ENCODE measurements around the gene CHCHD5. TPM values are rescaled to one million over a fixed set of nuclear protein-coding genes. Genes with fewer than 3 reads are reported as not detected.

The CHCHD5 gene
- total and polyA plus RNA-seq, 10 of the 15 experiments (the other 5 are each of a cell fraction or from before 2014, with no cell fraction given), result 16.4 to 118 (median 45.2) TPM

DNA sequence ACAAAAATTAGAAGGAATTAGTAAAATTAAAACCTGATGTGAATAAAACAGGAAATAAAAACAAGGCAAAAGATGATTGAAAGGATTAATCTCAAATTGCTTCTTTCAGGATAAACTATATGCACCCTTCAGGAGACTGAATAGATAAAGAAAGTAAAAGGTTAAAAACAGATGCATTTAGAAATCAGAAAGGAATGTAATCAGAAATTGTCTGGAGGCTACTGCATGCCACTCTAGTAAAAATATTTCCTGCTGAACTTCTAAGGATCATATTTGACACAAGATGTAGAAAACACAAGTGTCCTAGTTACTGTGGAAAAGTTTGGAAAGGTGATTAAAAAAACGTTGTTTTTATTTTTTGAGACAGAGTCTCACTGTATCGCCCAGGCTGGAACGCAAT, 16.2 kb downstream of the CHCHD5 start:
- H4K20me1 ChIP-seq (ENCODE audit: control insufficient read depth, insufficient read depth), result no peaks in the 10 kb centered on the region
- TF ChIP-seq KDM1A (IDR thresholded peaks at IDR 0.05; ENCODE audit: borderline replicate concordance) (no peak), ZNF217 (IDR thresholded peaks at IDR 0.05) (no peak), IRF4 (IDR thresholded peaks at IDR 0.05; ENCODE audit: low read depth, low read length) (no peak), STAT3 (IDR thresholded peaks at IDR 0.05; ENCODE audit: low read depth, low read length) (no peak), JUNB (IDR thresholded peaks at IDR 0.05) (no peak), ZSCAN29 (IDR thresholded peaks at IDR 0.05) (no peak), BACH1 (IDR thresholded peaks at IDR 0.05; ENCODE audit: borderline replicate concordance) (no peak), WRNIP1 (IDR thresholded peaks at IDR 0.05; ENCODE audit: borderline replicate concordance, low read depth, low read length) (no peak), USF1 (IDR thresholded peaks at IDR 0.05; ENCODE audit: borderline replicate concordance, extremely low read length, insufficient read depth, low read depth, low read length) (no peak), RAD51 (IDR thresholded peaks at IDR 0.05) (no peak), SUZ12 (IDR thresholded peaks at IDR 0.05; ENCODE audit: unreplicated experiment) (no peak)
- TF ChIP-seq, protein P1, sequence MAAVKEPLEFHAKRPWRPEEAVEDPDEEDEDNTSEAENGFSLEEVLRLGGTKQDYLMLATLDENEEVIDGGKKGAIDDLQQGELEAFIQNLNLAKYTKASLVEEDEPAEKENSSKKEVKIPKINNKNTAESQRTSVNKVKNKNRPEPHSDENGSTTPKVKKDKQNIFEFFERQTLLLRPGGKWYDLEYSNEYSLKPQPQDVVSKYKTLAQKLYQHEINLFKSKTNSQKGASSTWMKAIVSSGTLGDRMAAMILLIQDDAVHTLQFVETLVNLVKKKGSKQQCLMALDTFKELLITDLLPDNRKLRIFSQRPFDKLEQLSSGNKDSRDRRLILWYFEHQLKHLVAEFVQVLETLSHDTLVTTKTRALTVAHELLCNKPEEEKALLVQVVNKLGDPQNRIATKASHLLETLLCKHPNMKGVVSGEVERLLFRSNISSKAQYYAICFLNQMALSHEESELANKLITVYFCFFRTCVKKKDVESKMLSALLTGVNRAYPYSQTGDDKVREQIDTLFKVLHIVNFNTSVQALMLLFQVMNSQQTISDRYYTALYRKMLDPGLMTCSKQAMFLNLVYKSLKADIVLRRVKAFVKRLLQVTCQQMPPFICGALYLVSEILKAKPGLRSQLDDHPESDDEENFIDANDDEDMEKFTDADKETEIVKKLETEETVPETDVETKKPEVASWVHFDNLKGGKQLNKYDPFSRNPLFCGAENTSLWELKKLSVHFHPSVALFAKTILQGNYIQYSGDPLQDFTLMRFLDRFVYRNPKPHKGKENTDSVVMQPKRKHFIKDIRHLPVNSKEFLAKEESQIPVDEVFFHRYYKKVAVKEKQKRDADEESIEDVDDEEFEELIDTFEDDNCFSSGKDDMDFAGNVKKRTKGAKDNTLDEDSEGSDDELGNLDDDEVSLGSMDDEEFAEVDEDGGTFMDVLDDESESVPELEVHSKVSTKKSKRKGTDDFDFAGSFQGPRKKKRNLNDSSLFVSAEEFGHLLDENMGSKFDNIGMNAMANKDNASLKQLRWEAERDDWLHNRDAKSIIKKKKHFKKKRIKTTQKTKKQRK (IDR thresholded peaks at IDR 0.05; ENCODE audit: low read depth, low read length), result no peak
- H3K9me3 ChIP-seq (replicated peaks; ENCODE audit: control insufficient read depth, insufficient read depth, low read length), result no peaks in the 10 kb centered on the region
- FAIRE-seq (no peak), ATAC-seq (no peak), DNase-seq (ENCODE audit: low read depth, low spot score) (no peak)
- ChIA-PET SMC1A (ENCODE audit: uncharacterized antibody, unreplicated experiment) (interaction anchor here (0.6 to 8.0 kb wide), 13 partner anchors 13 to 604 kb away, joined by 3 to 122 read pairs (median 4); partner anchors contain the start of gene SLC20A1), CTCF (interaction anchor here (0.6 to 15.3 kb wide), 28 partner anchors 9 to 356 kb away, joined by 3 to 286 read pairs (median 6); partner anchors contain the start of gene CHCHD5), RAD21 (ENCODE audit: unreplicated experiment) (interaction anchor here (0.6 to 8.3 kb wide), 15 partner anchors 16 to 341 kb away, joined by 3 to 132 read pairs (median 6); partner anchors contain the start of gene CHCHD5), POLR2A (no interaction called here)
- no peaks in the 10 kb centered on the region; the same call in 1 of the 2 replicates for H3K4me1 ChIP-seq (ENCODE audit: control insufficient read depth, insufficient read depth, low read length)
- H3K27ac ChIP-seq (ENCODE audit: control insufficient read depth, insufficient read depth), result no peak overlapping the region
- H3K27me3 ChIP-seq (replicated peaks in 1 of 2; ENCODE audit: control insufficient read depth in 2 of 2, insufficient read depth in 2 of 2, low read length in 1 of 2), result no peaks in the 10 kb centered on the region
- no peaks in the 10 kb centered on the region for H3K36me3 ChIP-seq (ENCODE audit: control insufficient read depth in 2 of 2, insufficient read depth in 2 of 2, low read length in 1 of 2)
- no peak overlapping the region for H2AFZ ChIP-seq (ENCODE audit: control insufficient read depth, low read depth, low read length)
- no peak overlapping the region for H3K4me3 ChIP-seq
- intact Hi-C loops (cut with micrococcal nuclease; ENCODE audit: unreplicated experiment), result loop anchor here (1.0 to 5.0 kb wide), 6 partner anchors 26 to 357 kb away; no protein-coding TSS in a partner anchor
- no peak overlapping the region for H3K4me2 ChIP-seq (ENCODE audit: control insufficient read depth, insufficient read depth)
- in situ Hi-C loops (cut with MboI), result loop anchor here (5.0 kb wide), 1 partner anchor 122 kb away; the partner anchor contains the start of gene NT5DC4
- no TSS peak for BruUV-seq (replicated peaks)
- H3K79me2 ChIP-seq (ENCODE audit: control insufficient read depth, insufficient read depth, low read length), result no peaks in the 10 kb centered on the region
- no peak overlapping the region for H3K9ac ChIP-seq (ENCODE audit: control insufficient read depth, insufficient read depth, low read length)
- 84% methylated on average over 3 of the region's 3 CpGs for WGBS (ENCODE audit: insufficient coverage, insufficient replicate concordance, low lambda C conversion rate, missing lambda C conversion rate)
